ENCODE data around the gene MPV17. TPM values are rescaled to one million over a fixed set of nuclear protein-coding genes. Genes with fewer than 3 reads are reported as not detected.
A peak's percentile ranks its signal among the peaks of the same experiment; 100 is the strongest.

Gene MPV17
- total and polyA plus RNA-seq, 9 of the 15 experiments (the other 6 are each of a cell fraction or from before 2014, with no cell fraction given) = 54.7 to 140 (median 70.2) TPM

GRCh38 chr2:27303093-27304025 is 19.5 kb downstream of the MPV17 start (continued):
- TF ChIP-seq NRF1 (conservative IDR thresholded peaks at IDR 0.05 in 1 of 2, IDR thresholded peaks at IDR 0.05 in 1 of 2) (peak; percentile 36 to 44; a peak in 3 of 4 replicates), ADNP (tag; IDR thresholded peaks at IDR 0.05) (no peak), DPF2 (IDR thresholded peaks at IDR 0.05) (peak; percentile 41; the same call in 1 of the 2 replicates), NFYB (IDR thresholded peaks at IDR 0.05; ENCODE audit: extremely low read depth, insufficient read length) (no peak), PHTF2 (CRISPR knock-in tag; IDR thresholded peaks at IDR 0.05) (no peak), BCL6 (CRISPR knock-in tag; IDR thresholded peaks at IDR 0.05) (no peak), ZNF146 (CRISPR knock-in tag; IDR thresholded peaks at IDR 0.05; ENCODE audit: unreplicated experiment) (no peak), SRF (CRISPR knock-in tag; IDR thresholded peaks at IDR 0.05) (no peak), E2F5 (CRISPR knock-in tag; IDR thresholded peaks at IDR 0.05) (no peak), HMBOX1 (IDR thresholded peaks at IDR 0.05) (no peak), CCNT2 (IDR thresholded peaks at IDR 0.05; ENCODE audit: borderline replicate concordance, extremely low read depth, insufficient read length, low read depth, low read length) (no peak), ARNT (IDR thresholded peaks at IDR 0.05) (peak in 1 of 2 experiments; percentile 76; a peak in 1 of 4 replicates), GATA2 (CRISPR knock-in tag; IDR thresholded peaks at IDR 0.05) (no peak), DACH1 (IDR thresholded peaks at IDR 0.05; ENCODE audit: partially characterized antibody) (no peak), ZNF57 (CRISPR knock-in tag; IDR thresholded peaks at IDR 0.05) (no peak), RBM25 (IDR thresholded peaks at IDR 0.05; ENCODE audit: low read depth, low read length, severe bottlenecking) (no peak), NR2C2 (CRISPR knock-in tag; IDR thresholded peaks at IDR 0.05) (no peak), NR2C2 (tag; IDR thresholded peaks at IDR 0.05) (peak; percentile 53; the same call in 1 of the 2 replicates), ZNF274 (IDR thresholded peaks at IDR 0.05; ENCODE audit: borderline replicate concordance, low read depth, low read length) (no peak), BRD4 (IDR thresholded peaks at IDR 0.05) (no peak), ARID1B (IDR thresholded peaks at IDR 0.05) (peak; percentile 40; the same call in 1 of the 2 replicates), ZNF764 (CRISPR knock-in tag; IDR thresholded peaks at IDR 0.05; ENCODE audit: low read depth) (no peak), CBFA2T3 (IDR thresholded peaks at IDR 0.05) (no peak), MCM7 (IDR thresholded peaks at IDR 0.05) (no peak), SMAD2 (IDR thresholded peaks at IDR 0.05; ENCODE audit: low read depth, low read length) (no peak)

Measured in K562 (cell line).